Ovary (tissue), 3 donors: ENCODE measurements around the gene TERT.

Source experiments
- CTCF ChIP-seq, 3 donors: fragments of 450-650 bp in 2 of 3; fragments of 200-600 bp in 1 of 3; IDR thresholded peaks; one replicate each; pipeline versions ENCODE4 v1.5.1 to v1.8.0; 2016 to 2022; ENCODE audit warnings: antibody characterized with exemption in 3 of 3, mild to moderate bottlenecking in 1 of 3
- EP300 ChIP-seq: sonication (generic); formaldehyde crosslinking; IDR thresholded peaks from one replicate; pipeline ENCODE4 v1.6.1; 2017; ENCODE audit warnings: antibody characterized with exemption
- POLR2A ChIP-seq: fragments of 450-650 bp; IDR thresholded peaks from one replicate; pipeline ENCODE4 v1.6.1; 2017; ENCODE audit warnings: antibody characterized with exemption, mild to moderate bottlenecking, moderate library complexity
- donor health status: DM: no; HTN: no; CAD: no.

GRCh38 chr5:1216211-1216917 lies 78.5 kb downstream of the TERT start:
- TF ChIP-seq EP300 (no peak), CTCF (IDR thresholded peaks at IDR 0.05) (no peak), POLR2A (no peak)
